ENCODE data around the gene BRINP3.

Gene BRINP3

DNA sequence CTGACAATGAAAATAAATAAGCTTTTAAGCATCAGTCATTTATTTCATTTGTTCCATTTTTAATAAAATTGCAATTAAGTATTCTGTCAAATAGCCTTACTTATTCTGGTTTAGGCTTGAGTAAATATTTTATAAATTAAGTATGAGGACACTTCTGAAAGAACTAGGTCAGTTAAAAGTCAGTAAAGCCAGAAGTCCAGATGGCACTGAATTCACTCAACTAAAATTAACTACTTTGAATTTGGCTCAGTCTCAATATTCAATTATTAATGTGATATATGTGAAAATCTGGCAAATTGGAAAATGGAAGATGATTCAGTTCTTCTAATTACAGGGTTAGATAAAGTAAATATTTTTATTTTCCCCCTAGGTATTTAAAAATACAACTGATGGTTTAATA, 174.2 kb downstream of the BRINP3 start:
- no peak for DNase-seq

GRCh38 chr1:190296453-190296852, 181.2 kb downstream of the BRINP3 start:
- no peak for DNase-seq

DNA sequence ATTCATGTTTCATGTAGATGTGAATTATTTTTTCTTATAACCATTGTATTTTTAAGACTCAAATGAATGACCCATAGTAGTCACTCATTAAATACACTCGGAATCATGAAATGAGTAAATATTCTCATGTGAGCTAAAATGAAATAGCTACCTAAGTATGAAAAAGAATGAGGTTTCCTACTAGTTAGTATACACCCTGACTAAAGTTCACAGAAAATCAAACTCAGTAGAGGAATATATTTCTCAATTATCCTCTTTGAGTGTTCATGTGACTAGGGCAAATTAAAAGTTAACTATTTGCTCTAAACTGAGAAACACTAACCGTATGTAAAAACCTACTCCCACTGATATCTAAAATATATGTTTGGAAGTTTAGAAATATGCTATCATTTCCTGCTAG, 187.8 kb downstream of the BRINP3 start:
- DNase-seq, result no peak

- no peak for DNase-seq
Measured at GRCh38 chr1:190286111-190286510, 191.6 kb downstream of the BRINP3 start.

GRCh38 chr1:190277107-190277506, 200.6 kb downstream of the BRINP3 start:
- DNase-seq, result no peak

GRCh38 chr1:190274721-190275120, 202.9 kb downstream of the BRINP3 start:
- no peak for DNase-seq

- DNase-seq, result no peak
Measured at GRCh38 chr1:190273161-190273560, 204.5 kb downstream of the BRINP3 start.

DNA sequence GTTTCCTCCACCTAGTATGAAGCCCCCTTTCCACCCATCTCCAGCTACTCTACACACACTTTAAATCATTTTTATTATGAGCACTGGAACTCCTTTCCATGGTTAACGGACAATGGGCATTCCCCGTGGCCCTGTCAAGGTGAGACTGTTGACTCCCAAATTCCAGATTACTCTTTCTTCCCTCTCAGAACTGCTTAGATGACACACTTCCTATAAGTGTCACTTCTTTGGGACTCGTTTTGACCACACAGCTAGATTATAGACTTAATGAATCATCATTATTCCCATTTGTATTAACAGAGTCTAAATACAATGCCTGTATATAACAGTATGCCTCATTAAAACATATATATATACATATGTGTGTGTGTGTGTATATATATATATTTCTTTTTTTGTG, 215.1 kb downstream of the BRINP3 start:
- no peak for DNase-seq

DNA sequence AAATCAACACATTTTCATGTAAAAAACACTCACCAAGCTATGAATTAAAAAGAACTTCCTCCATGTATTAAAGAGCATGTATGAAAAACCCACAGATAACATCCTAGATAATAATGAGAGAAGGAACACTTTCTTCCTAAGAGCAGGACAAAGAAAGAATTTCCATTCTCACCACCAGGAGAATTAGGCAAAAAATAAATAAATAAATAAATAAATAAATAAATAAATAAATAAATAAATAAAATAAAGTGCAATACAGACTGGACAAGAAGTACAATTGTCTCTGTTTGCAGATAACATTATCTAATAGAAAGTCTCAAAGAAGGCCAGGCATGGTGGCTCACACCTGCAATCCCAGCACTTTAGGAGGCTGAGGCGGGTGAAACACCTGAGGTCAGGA, 218.2 kb downstream of the BRINP3 start:
- DNase-seq, result no peak

GRCh38 chr1:190258003-190258402, 219.7 kb downstream of the BRINP3 start:
- no peak for DNase-seq

- DNase-seq, result no peak
Measured at GRCh38 chr1:190252046-190252445, 225.6 kb downstream of the BRINP3 start.

GRCh38 chr1:190250368-190250767, 227.3 kb downstream of the BRINP3 start:
- DNase-seq, result no peak

GRCh38 chr1:190244406-190244805, 233.3 kb downstream of the BRINP3 start:
- DNase-seq, result no peak

DNA sequence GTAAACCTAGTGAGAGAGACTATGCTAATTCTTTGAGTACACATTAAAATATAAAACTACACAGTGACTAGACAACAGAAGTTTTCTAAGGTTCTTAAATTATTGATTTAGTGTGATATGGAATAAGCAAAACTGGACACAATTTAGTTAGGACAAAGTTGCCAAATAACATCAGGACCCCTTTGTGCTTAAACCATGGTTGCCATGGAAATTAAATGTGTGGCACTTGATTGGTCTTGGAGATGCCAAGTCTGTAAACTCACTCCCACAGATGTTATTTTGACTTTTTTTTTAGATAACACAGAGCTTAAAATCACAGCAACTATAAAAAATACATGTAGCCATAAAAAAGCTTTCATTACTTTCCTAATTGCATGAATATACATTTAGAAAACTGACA, 234.6 kb downstream of the BRINP3 start:
- no peak for DNase-seq

- peak; percentile 32 for DNase-seq
Measured at GRCh38 chr1:190226006-190226405, 251.7 kb downstream of the BRINP3 start.

DNA sequence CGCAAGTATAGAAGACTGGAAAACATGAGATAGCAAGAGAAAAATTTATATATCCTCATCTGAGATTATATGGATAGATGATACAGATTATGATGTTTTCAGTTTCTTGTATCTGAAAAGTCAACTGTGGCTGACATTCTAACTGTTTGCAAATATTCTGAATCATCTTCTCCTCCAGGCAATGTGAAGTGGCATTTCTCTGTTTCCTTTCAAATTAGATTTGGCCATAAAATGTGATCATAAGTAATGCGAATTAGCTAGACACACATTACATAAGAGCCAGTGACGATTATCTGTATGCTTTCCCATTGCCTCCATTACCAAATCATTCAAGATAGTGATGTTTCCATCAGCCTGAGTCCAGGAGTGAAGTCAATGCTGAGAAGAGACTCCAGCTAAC, 265.2 kb downstream of the BRINP3 start:
- no peak for DNase-seq

DNA sequence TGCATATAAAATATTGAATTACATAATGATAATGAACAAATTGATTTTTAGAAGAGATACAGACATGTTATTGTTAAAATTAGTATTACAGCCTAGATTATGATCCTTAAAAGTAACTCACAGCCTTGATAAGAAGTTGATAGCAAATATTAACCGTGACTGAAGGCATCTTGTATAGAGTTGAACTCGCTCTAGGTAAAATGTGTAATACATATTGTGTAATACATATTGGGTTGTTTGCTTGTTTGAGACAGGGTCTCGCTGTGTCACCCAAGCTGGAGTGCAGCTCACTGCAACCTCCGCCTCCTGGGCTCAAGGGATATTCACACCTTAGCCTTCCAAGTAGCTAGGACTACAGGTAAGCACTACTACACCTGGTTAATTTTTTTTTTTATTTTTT, 269.9 kb downstream of the BRINP3 start:
- no peak for DNase-seq

DNA sequence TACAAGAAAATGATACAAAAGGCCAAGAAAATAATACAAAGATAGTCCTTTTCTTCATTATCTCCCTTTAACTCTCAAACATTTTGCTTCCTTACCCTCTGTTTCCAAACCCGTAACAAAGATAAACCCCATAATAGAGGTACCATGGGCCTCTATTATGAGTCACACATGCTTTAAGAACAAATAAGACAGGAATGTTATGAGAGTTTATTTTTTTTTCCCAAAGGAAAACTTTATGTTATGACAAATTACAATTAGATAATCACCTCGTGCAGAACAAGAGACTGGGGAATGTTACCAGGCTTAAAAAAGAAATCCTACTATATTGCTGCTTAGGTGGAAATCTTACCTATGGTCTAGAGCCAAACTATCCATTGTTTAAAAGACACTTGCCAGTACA, 272.0 kb downstream of the BRINP3 start:
- no peak for DNase-seq

- no peak for DNase-seq
Measured at GRCh38 chr1:190196020-190196419, 281.6 kb downstream of the BRINP3 start.

GRCh38 chr1:190193508-190194115, 284.1 kb downstream of the BRINP3 start:
- DNase-seq, result no peak

DNA sequence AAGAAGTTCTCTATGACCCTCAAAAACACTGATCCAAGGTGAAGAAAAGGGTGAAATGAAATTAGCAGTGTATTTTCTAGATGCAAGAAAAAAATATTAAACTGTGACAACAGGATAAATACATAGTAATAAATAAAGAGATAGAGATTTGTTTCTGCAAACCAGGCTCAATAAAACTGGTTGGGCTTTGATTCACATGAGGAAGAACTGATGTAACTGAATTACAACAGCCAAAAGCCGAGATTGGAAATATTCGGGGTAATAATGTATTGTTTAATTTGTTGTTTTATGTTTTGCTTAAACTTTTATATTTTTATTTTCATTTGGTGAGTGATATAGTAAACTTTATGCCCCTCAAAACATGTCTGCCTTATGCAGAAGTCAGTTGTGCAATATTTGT, 285.0 kb downstream of the BRINP3 start:
- DNase-seq, result no peak

DNA sequence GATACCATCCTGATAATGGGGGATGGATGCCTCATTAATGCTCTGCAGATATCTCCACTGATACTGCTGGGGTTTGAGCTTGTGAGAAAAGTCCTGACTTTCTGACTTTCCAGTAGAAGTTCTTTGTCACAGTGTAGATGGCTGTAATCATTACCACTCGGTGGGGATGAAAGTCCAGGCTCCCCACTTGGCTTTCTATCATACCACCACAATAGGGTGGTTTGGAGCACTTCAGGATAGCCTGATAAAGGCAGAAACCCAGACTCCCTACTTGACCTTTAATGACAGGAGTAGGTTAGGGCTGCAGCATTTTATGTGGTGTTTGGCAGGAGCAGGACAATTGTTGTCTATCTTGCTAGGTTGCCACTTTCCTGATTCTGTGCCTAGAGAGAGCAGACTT, 294.1 kb downstream of the BRINP3 start:
- DNase-seq, result no peak

GRCh38 chr1:190179817-190180216, 297.8 kb downstream of the BRINP3 start:
- DNase-seq, result no peak

DNA sequence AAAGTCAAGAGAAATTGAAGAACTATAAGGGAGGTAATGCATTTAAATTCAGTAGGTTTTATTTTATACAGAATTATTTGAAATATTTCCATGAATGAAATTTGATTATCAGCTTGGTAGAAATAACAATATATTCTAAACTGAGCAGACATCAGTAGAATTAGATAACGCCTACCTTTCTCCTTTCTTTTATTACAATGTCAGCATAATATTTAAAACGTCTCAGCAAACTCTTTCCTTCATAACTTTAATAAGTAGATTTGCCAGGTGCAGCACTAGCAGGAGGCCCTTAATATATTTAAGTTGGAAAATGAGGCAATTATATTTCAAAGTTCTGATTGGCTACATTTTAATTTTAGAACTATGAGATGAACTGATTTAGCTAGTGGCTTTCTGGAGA, 298.8 kb downstream of the BRINP3 start:
- no peak for DNase-seq

- DNase-seq, result no peak
Measured at GRCh38 chr1:190177555-190177954, 300.1 kb downstream of the BRINP3 start.

- no peak for DNase-seq
Measured at GRCh38 chr1:190176776-190177175, 300.9 kb downstream of the BRINP3 start.
